Thyroid gland (tissue), 4 donors: ENCODE data around the gene TOP2A.

Source experiments
- CTCF ChIP-seq, 6 experiments: fragments of 200-600 bp in 3 of 6; fragments of 450-650 bp in 3 of 6; sonication (generic) in 3 of 6; IDR thresholded peaks; one replicate each; pipeline ENCODE4 v1.5.1; 2016 to 2019; ENCODE audit warnings: antibody characterized with exemption in 6 of 6, mild to moderate bottlenecking in 2 of 6, inconsistent platforms in 1 of 6, moderate library complexity in 1 of 6
- POLR2A ChIP-seq, 2 donors: fragments of 450-650 bp; IDR thresholded peaks; one replicate each; pipeline ENCODE4 v1.6.1; 2017; ENCODE audit warnings: antibody characterized with exemption in 2 of 2, mild to moderate bottlenecking in 2 of 2, moderate library complexity in 1 of 2

- no peak for TF ChIP-seq CTCF (IDR thresholded peaks at IDR 0.05)
- no peak for TF ChIP-seq POLR2A (IDR thresholded peaks at IDR 0.05)
These were observed 53.4 kb downstream of the TOP2A start, which contains the start of gene GJD3 for GRCh38 chr17:40364121-40364861.
